ENCODE results near the gene GBX2. TPM values are rescaled to one million over a fixed set of nuclear protein-coding genes. Genes with fewer than 3 reads are reported as not detected.

GBX2 gene
- total RNA-seq, 4 donors from 2014 or later: not detected

- no peaks in the 10 kb centered on the region for H3K9me3 ChIP-seq
- H3K4me3 ChIP-seq (replicated peaks in 1 of 3): no peak overlapping the region
- intact Hi-C loops (cut with DNase I): no loop called here
- peaks cover 4 to 22% of the 10 kb centered on the region in 2 donors for H3K4me1 ChIP-seq
- DNase-seq: no peak
- no peaks in the 10 kb centered on the region for H3K36me3 ChIP-seq
- no peak overlapping the region for H3K27ac ChIP-seq
- TF ChIP-seq CTCF (IDR thresholded peaks at IDR 0.05) (no peak), POLR2A (IDR thresholded peaks at IDR 0.05) (no peak)
- H3K27me3 ChIP-seq: peaks cover 46% of the 10 kb centered on the region
- 5 to 11% methylated on average over 15 of the region's 15 CpGs for WGBS, 2 donors
These were observed 10.7 kb upstream of the GBX2 start for GRCh38 chr2:236178890-236179235.

GRCh38 chr2:236177967-236178889 is 10.0 kb upstream of the GBX2 start:
- peak in 5 of 6 experiments; percentile 39 to 64 (median 53) for TF ChIP-seq CTCF (IDR thresholded peaks at IDR 0.05)
- TF ChIP-seq POLR2A (IDR thresholded peaks at IDR 0.05): no peak
- Histone ChIP-seq H3K9me3 (no peaks in the 10 kb centered on the region), H3K36me3 (no peaks in the 10 kb centered on the region), H3K4me3 (replicated peaks in 1 of 3) (no peak overlapping the region), H3K4me1 (peaks cover 4 to 22% of the 10 kb centered on the region in 2 donors), H3K27ac (no peak overlapping the region), H3K27me3 (peaks cover 46% of the 10 kb centered on the region)
- intact Hi-C loops (cut with DNase I): no loop called here
- peak; percentile 52 to 62 for DNase-seq
- 5 to 6% methylated on average over 58 of the region's 65 CpGs for WGBS, 2 donors

GRCh38 chr2:236177604-236177966 is 9.4 kb upstream of the GBX2 start:
- intact Hi-C loops (cut with DNase I): no loop called here
- peak; percentile 49 to 50 for DNase-seq
- no peak for TF ChIP-seq CTCF (IDR thresholded peaks at IDR 0.05)
- TF ChIP-seq POLR2A (IDR thresholded peaks at IDR 0.05): no peak
- Histone ChIP-seq H3K9me3 (no peaks in the 10 kb centered on the region), H3K27me3 (peaks cover 52% of the 10 kb centered on the region), H3K4me1 (peaks cover 4 to 27% of the 10 kb centered on the region in 2 donors), H3K4me3 (replicated peaks in 1 of 3) (no peak overlapping the region), H3K36me3 (no peaks in the 10 kb centered on the region), H3K27ac (no peak overlapping the region)
- 8 to 11% methylated on average over 15 of the region's 20 CpGs for whole genome bisulfite sequencing, 2 donors

GRCh38 chr2:236176951-236177350 is 8.8 kb upstream of the GBX2 start:
- H3K36me3 ChIP-seq: no peaks in the 10 kb centered on the region
- no peak for DNase-seq
- no peak overlapping the region for H3K27ac ChIP-seq
- peaks cover 4 to 29% of the 10 kb centered on the region in 2 donors for H3K4me1 ChIP-seq
- H3K27me3 ChIP-seq: peaks cover 57% of the 10 kb centered on the region
- 39 to 48% methylated on average over 20 to 21 of the region's 21 CpGs for WGBS, 2 donors
- TF ChIP-seq POLR2A (IDR thresholded peaks at IDR 0.05) (no peak), CTCF (IDR thresholded peaks at IDR 0.05) (no peak)
- H3K9me3 ChIP-seq: no peaks in the 10 kb centered on the region
- intact Hi-C loops (cut with DNase I): no loop called here
- no peak overlapping the region for H3K4me3 ChIP-seq (replicated peaks in 1 of 3)

- H3K9me3 ChIP-seq: no peaks in the 10 kb centered on the region
- H3K4me3 ChIP-seq (replicated peaks in 1 of 3): no peak overlapping the region
- intact Hi-C loops (cut with DNase I): no loop called here
- H3K4me1 ChIP-seq: peaks cover 5 to 29% of the 10 kb centered on the region in 2 donors
- no peaks in the 10 kb centered on the region for H3K36me3 ChIP-seq
- peak in 1 of 2 donors; percentile 17 for DNase-seq
- no peak overlapping the region for H3K27ac ChIP-seq
- TF ChIP-seq CTCF (IDR thresholded peaks at IDR 0.05) (peak in 5 of 6 experiments; percentile 17 to 50 (median 23)), POLR2A (IDR thresholded peaks at IDR 0.05) (no peak)
- peaks cover 61% of the 10 kb centered on the region for H3K27me3 ChIP-seq
- 10% methylated on average over 7 of the region's 7 CpGs for whole genome bisulfite sequencing, 2 donors
These were observed 8.2 kb upstream of the GBX2 start for GRCh38 chr2:236176417-236176816.
